SK-N-SH (cell line): Measurements from ENCODE around the gene RILPL2. TPM values are rescaled to one million over a fixed set of nuclear protein-coding genes. Genes with fewer than 3 reads are reported as not detected.

Source experiments
- CTCF ChIA-PET: fragments of 300-600, 350-600 bp; formaldehyde crosslinking; extraction: SDS; loops from one replicate; lab custom pipeline; 2021; lab: Yijun Ruan, JAX
- POLR2A ChIA-PET: fragments of 350-600 bp; sonication (Branson Sonifier 250); formaldehyde crosslinking; extraction: SDS; loops from one replicate; lab custom pipeline; 2020; ENCODE audit warnings: antibody characterized with exemption, inconsistent platforms; lab: Yijun Ruan, JAX
- DNase-seq: peaks from one replicate; pipeline ENCODE4 v3.0.0; 2012
- H2AFZ ChIP-seq: fragments of 200-600 bp; sonication (generic); 2 replicates; pipeline ENCODE4 v1.8.1; 2016; ENCODE audit warnings: antibody characterized with exemption, mild to moderate bottlenecking, low read depth
- H3F3A ChIP-seq: fragments of 200-600 bp; sonication (generic); replicated peaks from 2 replicates; pipeline ENCODE3; 2016; ENCODE audit warnings: antibody characterized with exemption, mild to moderate bottlenecking; ENCODE audit not compliant: insufficient read depth
- H3K27ac ChIP-seq, 2 experiments: fragments of 200-500 bp in 1 of 2; fragments of 200-600 bp in 1 of 2; sonication (Bioruptor generic) in 1 of 2; sonication (generic), shearing (Covaris generic) in 1 of 2; 2 replicates each; pipeline versions ENCODE4 v1.5.1 to v1.6.1; 2014 to 2016; ENCODE audit warnings: low read depth in 2 of 2, inconsistent platforms in 1 of 2, low read length in 1 of 2, mild to moderate bottlenecking in 1 of 2, mixed read lengths in 1 of 2
- H3K27me3 ChIP-seq: fragments of 200-600 bp; sonication (generic), shearing (Covaris generic); 2 replicates; pipeline ENCODE4 v1.6.1; 2016; ENCODE audit warnings: mixed run types; ENCODE audit not compliant: insufficient read depth
- H3K36me3 ChIP-seq, 2 experiments: fragments of 200-500 bp in 1 of 2; fragments of 200-600 bp in 1 of 2; sonication (Bioruptor generic) in 1 of 2; sonication (generic) in 1 of 2; replicated peaks in 1 of 2; 2 replicates each; pipeline versions ENCODE3 to v1.5.1; 2014 to 2016; ENCODE audit warnings: low read length in 1 of 2, mild to moderate bottlenecking in 1 of 2; ENCODE audit not compliant: insufficient read depth in 2 of 2, control insufficient read depth in 1 of 2
- H3K4me1 ChIP-seq, 2 experiments: fragments of 200-500 bp in 1 of 2; fragments of 200-600 bp in 1 of 2; sonication (Bioruptor generic) in 1 of 2; sonication (generic), shearing (Covaris generic) in 1 of 2; 2 replicates each; pipeline versions ENCODE4 v1.5.1 to v1.6.1; 2014 to 2016; ENCODE audit warnings: low read depth in 1 of 2, low read length in 1 of 2, mixed run types in 1 of 2; ENCODE audit not compliant: insufficient read depth in 2 of 2, control insufficient read depth in 1 of 2
- H3K4me2 ChIP-seq: fragments of 200-600 bp; sonication (generic), shearing (Covaris generic); 2 replicates; pipeline ENCODE4 v1.6.1; 2017; ENCODE audit warnings: mixed run types
- H3K4me3 ChIP-seq, 2 experiments: fragments of 200-500 bp in 1 of 2; fragments of 200-600 bp in 1 of 2; sonication (Bioruptor generic) in 1 of 2; sonication (generic), shearing (Covaris generic) in 1 of 2; 2 replicates each; pipeline versions ENCODE4 v1.5.1 to v1.8.1; 2014 to 2016; ENCODE audit warnings: low read depth in 2 of 2, inconsistent platforms in 1 of 2, low read length in 1 of 2, mild to moderate bottlenecking in 1 of 2, mixed read lengths in 1 of 2, moderate library complexity in 1 of 2
- H3K79me2 ChIP-seq: fragments of 200-600 bp; sonication (generic); 2 replicates; pipeline ENCODE4 v1.8.1; 2017; ENCODE audit warnings: mild to moderate bottlenecking; ENCODE audit not compliant: insufficient read depth
- H3K9ac ChIP-seq: fragments of 200-600 bp; sonication (generic); 2 replicates; pipeline ENCODE4 v1.6.1; 2017; ENCODE audit warnings: mixed run types
- H3K9me2 ChIP-seq: fragments of 200-600 bp; sonication (generic); 2 replicates; pipeline ENCODE4 v1.6.1; 2017; ENCODE audit warnings: mixed run types
- H3K9me3 ChIP-seq: fragments of 200-600 bp; sonication (generic); 2 replicates; pipeline ENCODE4 v1.6.1; 2017; ENCODE audit warnings: mixed run types, mild to moderate bottlenecking, moderate library complexity
- H4K20me1 ChIP-seq: fragments of 200-600 bp; sonication (generic); 2 replicates; pipeline ENCODE4 v1.6.1; 2017; ENCODE audit warnings: mild to moderate bottlenecking, mixed run types; ENCODE audit not compliant: insufficient read depth
- CTCF ChIP-seq: fragments of 200-600 bp; sonication (generic); IDR thresholded peaks from 2 replicates; pipeline ENCODE4 v1.6.1; 2017; ENCODE audit warnings: antibody characterized with exemption, mild to moderate bottlenecking, moderate library complexity
- FOXM1 ChIP-seq: IDR thresholded peaks from 2 replicates; pipeline ENCODE4 v1.4.0; 2012; ENCODE audit warnings: low read depth, mild to moderate bottlenecking
- MEF2A ChIP-seq: IDR thresholded peaks from 2 replicates; pipeline ENCODE4 v1.4.0; 2012; ENCODE audit warnings: low read depth, borderline replicate concordance
- MXI1 ChIP-seq: IDR thresholded peaks from 2 replicates; pipeline ENCODE4 v1.6.1; 2012; ENCODE audit warnings: mild to moderate bottlenecking, low read depth, low read length, improper control_type of control experiment
- NFIC ChIP-seq: IDR thresholded peaks from 2 replicates; pipeline ENCODE4 v1.4.0; 2012; ENCODE audit warnings: borderline replicate concordance
- POLR2AphosphoS5 ChIP-seq: IDR thresholded peaks from 2 replicates; pipeline ENCODE4 v1.6.1; 2012; ENCODE audit warnings: low read depth, low read length
- RAD21 ChIP-seq: IDR thresholded peaks from 2 replicates; pipeline ENCODE4 v1.6.1; 2012; ENCODE audit warnings: mild to moderate bottlenecking, low read length
- RCOR1 ChIP-seq: fragments of 150-350 bp; IDR thresholded peaks from 2 replicates; pipeline ENCODE4 v1.6.1; 2017; ENCODE audit warnings: antibody characterized with exemption, low read length
- RFX5 ChIP-seq: IDR thresholded peaks from 2 replicates; pipeline ENCODE4 v1.6.1; 2012; ENCODE audit warnings: mild to moderate bottlenecking, improper control_type of control experiment, low read length
- RXRA ChIP-seq: IDR thresholded peaks from 2 replicates; pipeline ENCODE4 v1.4.0; 2012; ENCODE audit warnings: low read depth, mild to moderate bottlenecking, borderline replicate concordance
- SIN3A ChIP-seq: IDR thresholded peaks from 2 replicates; pipeline ENCODE4 v1.6.1; 2012; ENCODE audit warnings: low read depth, mild to moderate bottlenecking, low read length, moderate library complexity, borderline replicate concordance
- SMC3 ChIP-seq: IDR thresholded peaks from 2 replicates; pipeline ENCODE4 v1.6.1; 2012; ENCODE audit warnings: low read depth, low read length, improper control_type of control experiment
- TAF1 ChIP-seq: IDR thresholded peaks from 2 replicates; pipeline ENCODE4 v1.6.1; 2012; ENCODE audit warnings: low read depth, mild to moderate bottlenecking, low read length, moderate library complexity, borderline replicate concordance
- USF1 ChIP-seq: IDR thresholded peaks from 2 replicates; pipeline ENCODE4 v1.4.0; 2012; ENCODE audit warnings: low read depth, borderline replicate concordance
- USF2 ChIP-seq: fragments of 150-350 bp; IDR thresholded peaks from 2 replicates; pipeline ENCODE4 v1.6.1; 2017; ENCODE audit warnings: antibody characterized with exemption, low read length, low read depth, borderline replicate concordance
- ZBTB33 ChIP-seq: IDR thresholded peaks from 2 replicates; pipeline ENCODE4 v1.4.0; 2012; ENCODE audit warnings: low read depth, borderline replicate concordance
- WGBS: methylation state at CpG from one replicate; pipeline ENCODE4 v1.1.6; 2017; ENCODE audit warnings: low lambda C conversion rate; 5-methylcytosine and 5-hydroxymethylcytosine counted together
- polyA plus RNA-seq, 3 experiments: library from polyadenylated mRNA; depleted of rRNA; stranded (reverse); fragments of >200 nt; gene quantifications; 2 replicates each; pipeline ENCODE4 v1.2.3, GENCODE V29; 2012

Gene RILPL2
- polyA plus RNA-seq, 1 of the 3 experiments (the other 2 are of a cell fraction), result 5.0 TPM

- CTCF ChIA-PET, result interaction anchor here (1.3 kb wide), 1 partner anchor 38 kb away, joined by 3 read pairs; no protein-coding TSS in a partner anchor
- no peaks in the 10 kb centered on the region for H3K9me3 ChIP-seq
- POLR2A ChIA-PET, result no interaction called here
These were observed 7.9 kb downstream of the RILPL2 start for GRCh38 chr12:123428591-123428990.

More at GRCh38 chr12:123428591-123428990, 7.9 kb downstream of the RILPL2 start:
- Histone ChIP-seq H3K27ac (no peak overlapping the region), H3K9me2 (no peaks in the 10 kb centered on the region), H3F3A (peaks cover 3% of the 10 kb centered on the region), H3K27me3 (no peaks in the 10 kb centered on the region), H3K4me2 (no peak overlapping the region), H3K9ac (no peak overlapping the region), H3K4me1 (no peaks in the 10 kb centered on the region), H3K36me3 (no peaks in the 10 kb centered on the region), H3K4me3 (no peak overlapping the region), H2AFZ (no peak overlapping the region), H4K20me1 (no peaks in the 10 kb centered on the region), H3K79me2 (no peaks in the 10 kb centered on the region)
- TF ChIP-seq ZBTB33, result no peak
- no peak for TF ChIP-seq POLR2AphosphoS5
- no peak for TF ChIP-seq MEF2A
- no peak for TF ChIP-seq RAD21
- no peak for TF ChIP-seq USF1
- no peak for TF ChIP-seq NFIC
- no peak for TF ChIP-seq CTCF
- no peak for TF ChIP-seq RXRA
- no peak for TF ChIP-seq SMC3
- TF ChIP-seq RFX5, result no peak
- TF ChIP-seq MXI1, result no peak
- TF ChIP-seq SIN3A, result no peak
- TF ChIP-seq RCOR1, result no peak
- TF ChIP-seq FOXM1, result no peak
- no peak for TF ChIP-seq TAF1
- no peak for TF ChIP-seq USF2
- WGBS, result 79% methylated on average over 6 of the region's 6 CpGs
- DNase-seq, result peak; percentile 38
